Measurements from ENCODE around the gene PKIG. TPM values are rescaled to one million over a fixed set of nuclear protein-coding genes. Genes with fewer than 3 reads are reported as not detected.
A peak's percentile ranks its signal among the peaks of the same experiment; 100 is the strongest.

The PKIG gene
- total RNA-seq, 1 experiment from 2014 or later, result 76.2 TPM

DNA sequence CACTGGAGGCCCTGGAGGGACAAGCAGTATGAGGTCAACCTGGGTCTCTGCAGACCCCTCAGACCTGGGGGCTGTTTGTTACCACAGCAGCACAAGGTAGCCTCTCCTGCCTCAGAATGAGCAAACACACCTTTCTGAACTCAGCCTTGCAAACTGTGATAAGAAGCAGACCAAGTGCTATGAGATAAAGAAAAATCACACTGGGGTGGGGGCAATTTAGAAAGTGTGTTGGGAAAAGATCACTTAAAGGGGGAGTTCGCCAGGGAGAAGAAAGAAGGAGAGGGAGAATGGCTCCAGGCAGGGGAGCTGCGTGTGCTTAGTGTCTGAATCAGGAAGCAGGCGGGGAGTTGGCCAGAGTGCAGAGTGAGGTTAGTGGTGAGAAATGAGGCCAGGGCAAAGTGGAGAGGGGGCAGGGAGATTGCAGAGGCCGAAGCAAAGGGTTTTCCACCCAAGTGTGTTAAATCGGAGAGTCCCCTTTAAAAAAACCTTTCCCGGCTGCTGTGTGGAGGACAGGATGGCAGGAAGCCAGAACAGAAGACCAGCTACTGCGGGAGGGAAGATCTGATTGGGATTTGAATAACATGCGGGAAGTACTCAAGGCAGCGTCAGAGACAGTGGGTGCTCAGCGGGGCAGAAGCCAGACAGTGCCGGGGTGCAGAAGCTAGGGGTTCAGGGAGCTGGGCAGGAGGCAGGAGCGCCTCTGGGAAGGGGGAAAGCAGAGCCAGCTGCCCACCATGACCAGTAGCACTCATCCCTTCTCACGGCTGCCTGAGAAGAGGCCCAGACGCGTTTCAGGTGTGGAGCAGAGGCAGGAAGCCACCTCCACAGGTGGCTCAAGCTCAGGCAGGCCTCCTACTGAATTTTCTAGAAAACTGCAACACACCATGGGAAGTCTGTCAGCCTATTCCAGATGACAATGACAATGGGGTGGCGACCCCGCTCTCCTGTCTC, 60.1 kb downstream of the PKIG start:
- H3K36me3 ChIP-seq (replicated peaks; ENCODE audit: control insufficient read depth, insufficient read depth, low read length), result no peaks in the 10 kb centered on the region; the same call in 1 of the 2 replicates
- DNase-seq, result peak; percentile 75
- no peaks in the 10 kb centered on the region for H3K27me3 ChIP-seq (ENCODE audit: control insufficient read depth, insufficient read depth, low read length)
- no peak overlapping the region for H3K4me3 ChIP-seq (ENCODE audit: insufficient read depth, low read depth, low read length)

DNA sequence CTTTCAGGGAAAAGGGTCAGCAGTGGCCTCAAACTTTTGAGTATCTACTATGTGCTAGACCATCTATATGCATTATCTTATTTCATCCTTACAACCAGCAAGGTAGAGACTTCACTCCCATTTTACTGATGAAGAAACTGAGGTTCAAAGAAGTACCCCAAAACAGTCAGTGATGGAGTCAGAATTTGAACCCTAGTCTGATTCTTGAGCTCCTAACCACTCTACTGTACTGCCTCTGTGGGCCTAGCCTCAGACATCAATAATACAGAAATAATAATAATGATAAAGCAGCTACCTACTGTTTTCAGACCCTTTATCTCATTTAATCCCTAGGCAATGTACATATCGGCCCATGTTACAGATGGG, 60.8 kb downstream of the PKIG start:
- no peak for DNase-seq
- H3K36me3 ChIP-seq (replicated peaks; ENCODE audit: control insufficient read depth, insufficient read depth, low read length), result no peaks in the 10 kb centered on the region
- H3K4me3 ChIP-seq (ENCODE audit: insufficient read depth, low read depth, low read length), result no peak overlapping the region
- no peaks in the 10 kb centered on the region for H3K27me3 ChIP-seq (ENCODE audit: control insufficient read depth, insufficient read depth, low read length)

DNA sequence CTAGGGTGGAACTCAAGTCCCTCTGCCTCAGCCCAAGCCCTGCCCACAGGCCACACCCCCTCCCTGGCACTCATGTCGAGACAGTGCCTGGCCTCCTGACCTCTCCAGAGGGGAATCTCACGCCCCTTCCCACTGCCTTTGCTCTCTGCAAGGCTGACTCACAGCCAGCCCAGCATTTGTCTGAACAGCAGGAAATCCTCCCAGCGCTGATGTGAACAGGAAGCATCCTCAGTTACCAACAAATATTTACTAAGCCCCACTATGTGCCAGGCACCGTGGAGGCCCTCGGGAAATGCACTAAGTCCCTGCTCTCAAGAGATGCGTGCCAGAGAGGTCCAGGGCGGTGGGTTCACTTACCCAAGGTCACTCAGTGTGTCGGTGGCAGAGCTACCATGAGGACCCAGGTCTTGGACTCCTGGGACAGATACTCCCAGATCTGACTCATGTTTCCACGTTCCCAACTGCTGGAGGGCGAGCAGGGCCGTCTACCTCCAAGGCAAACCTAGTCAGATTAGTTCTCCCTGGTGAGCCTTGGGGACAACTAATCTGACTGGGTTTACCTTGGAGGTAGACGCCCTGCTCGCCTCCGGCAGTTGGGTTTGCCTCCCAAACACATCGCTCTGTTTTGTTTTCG, 61.3 kb downstream of the PKIG start:
- Histone ChIP-seq H3K27me3 (ENCODE audit: control insufficient read depth, insufficient read depth, low read length) (no peaks in the 10 kb centered on the region), H3K4me3 (ENCODE audit: insufficient read depth, low read depth, low read length) (no peak overlapping the region), H3K36me3 (replicated peaks; ENCODE audit: control insufficient read depth, insufficient read depth, low read length) (no peaks in the 10 kb centered on the region)
- DNase-seq, result peak; percentile 73

DNA sequence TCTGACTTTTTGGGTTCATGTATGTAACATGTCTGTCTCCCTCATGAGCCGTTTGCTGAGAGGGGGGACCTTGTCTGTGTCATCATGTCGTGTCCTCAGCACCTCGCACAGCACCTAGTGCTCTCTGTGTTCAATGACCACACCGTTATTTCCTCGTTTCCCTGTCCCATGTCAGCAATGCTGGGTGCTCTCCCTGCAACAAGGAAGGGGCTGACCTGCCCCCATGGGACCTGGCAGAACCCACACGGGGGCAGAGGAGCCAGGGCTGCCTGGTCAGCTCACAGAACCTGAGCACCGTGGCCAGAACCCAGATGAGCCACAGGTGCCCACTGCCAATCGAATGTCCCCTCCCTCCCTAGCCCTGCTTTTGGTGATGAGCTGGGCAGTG, 61.8 kb downstream of the PKIG start:
- no peak for DNase-seq
- Histone ChIP-seq H3K27me3 (ENCODE audit: control insufficient read depth, insufficient read depth, low read length) (no peaks in the 10 kb centered on the region), H3K4me3 (ENCODE audit: insufficient read depth, low read depth, low read length) (no peak overlapping the region), H3K36me3 (replicated peaks; ENCODE audit: control insufficient read depth, insufficient read depth, low read length) (no peaks in the 10 kb centered on the region)

DNA sequence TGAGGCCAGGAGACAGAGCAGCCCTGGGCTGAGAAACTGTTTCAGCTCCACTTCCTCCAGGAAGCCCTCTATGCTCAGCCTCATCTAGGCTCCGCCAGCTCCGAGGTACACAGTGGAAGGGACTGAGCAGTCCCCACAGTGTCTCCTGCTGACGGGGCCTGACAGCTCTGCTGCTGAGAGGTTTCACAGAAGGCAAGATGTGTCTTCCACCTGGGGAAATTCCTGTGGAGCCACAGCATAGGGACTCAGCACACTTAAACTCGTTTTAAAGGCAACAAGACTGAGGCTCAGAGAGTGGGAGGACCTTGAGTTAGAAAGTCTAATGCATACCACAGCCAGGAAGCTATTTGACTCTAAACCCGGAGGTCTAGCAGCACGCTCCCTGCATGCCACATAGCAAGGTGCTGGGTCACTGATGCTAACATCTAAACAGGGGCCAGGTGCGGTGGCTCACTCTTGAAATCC, 62.3 kb downstream of the PKIG start:
- H3K27me3 ChIP-seq (ENCODE audit: control insufficient read depth, insufficient read depth, low read length), result no peaks in the 10 kb centered on the region
- H3K4me3 ChIP-seq (ENCODE audit: insufficient read depth, low read depth, low read length), result no peak overlapping the region
- DNase-seq, result no peak
- H3K36me3 ChIP-seq (replicated peaks; ENCODE audit: control insufficient read depth, insufficient read depth, low read length), result no peaks in the 10 kb centered on the region

DNA sequence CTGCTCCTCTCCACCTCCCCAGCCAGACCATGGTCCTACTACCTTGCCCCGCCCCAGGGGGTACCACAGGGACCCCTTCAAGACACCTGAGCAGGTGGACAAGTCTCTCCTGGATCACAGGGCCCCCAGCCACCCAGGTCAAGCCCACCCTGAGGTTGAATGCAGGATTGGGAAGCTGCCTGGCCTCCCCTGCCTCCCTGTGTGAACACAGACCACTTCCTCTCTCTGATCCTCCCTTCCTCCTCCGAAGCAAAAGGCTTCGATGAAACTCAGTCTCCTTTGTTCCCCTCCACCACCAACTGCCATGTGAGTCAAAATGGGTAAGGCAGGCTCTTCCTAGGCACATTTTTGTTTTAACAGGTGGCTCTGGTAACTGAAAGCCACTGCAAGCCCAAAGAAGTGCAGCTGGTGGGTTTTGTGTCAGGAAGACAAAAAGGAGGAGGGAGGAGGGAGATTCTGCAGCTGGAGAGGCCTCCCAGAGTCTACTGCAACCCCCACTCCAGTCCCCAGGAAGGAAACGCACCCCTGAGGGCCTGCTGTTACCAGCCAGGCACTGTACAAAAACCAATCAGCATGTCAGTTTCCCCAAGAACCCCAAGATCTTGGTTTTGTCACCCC, 63.8 kb downstream of the PKIG start:
- Histone ChIP-seq H3K4me3 (ENCODE audit: insufficient read depth, low read depth, low read length) (no peak overlapping the region), H3K36me3 (replicated peaks; ENCODE audit: control insufficient read depth, insufficient read depth, low read length) (no peaks in the 10 kb centered on the region), H3K27me3 (ENCODE audit: control insufficient read depth, insufficient read depth, low read length) (peaks cover 5% of the 10 kb centered on the region)
- DNase-seq, result peak; percentile 57

DNA sequence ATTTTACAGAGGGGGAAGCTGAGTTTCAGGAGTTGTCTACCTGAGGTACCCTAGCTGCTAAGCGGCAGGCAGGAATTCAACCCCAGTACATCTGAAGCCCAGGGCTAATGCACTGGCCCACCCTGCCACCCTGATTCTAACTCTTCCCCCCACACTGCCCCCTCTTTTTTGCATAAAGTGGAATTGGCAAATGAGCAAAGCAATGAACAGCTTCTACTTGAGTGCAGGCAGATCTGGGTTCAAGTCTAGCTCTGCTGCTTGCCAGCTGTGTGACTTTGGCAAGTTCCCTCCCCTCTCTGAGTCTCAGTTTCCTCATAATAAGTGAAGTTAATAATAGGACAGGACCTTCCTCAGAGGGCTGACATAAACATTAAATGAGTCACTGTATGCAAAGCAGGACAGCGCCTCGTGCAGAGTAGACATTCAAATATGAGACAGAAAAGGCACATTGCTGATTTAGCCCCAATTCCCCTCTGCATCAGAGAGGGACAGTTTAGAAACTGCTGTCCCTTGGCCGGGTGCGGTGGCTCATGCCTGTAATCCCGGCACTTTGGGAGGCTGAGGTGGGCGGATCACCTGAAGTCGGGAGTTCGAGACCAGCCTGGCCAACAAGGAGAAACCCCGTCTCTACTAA, 64.4 kb downstream of the PKIG start:
- Histone ChIP-seq H3K36me3 (replicated peaks; ENCODE audit: control insufficient read depth, insufficient read depth, low read length) (no peaks in the 10 kb centered on the region), H3K4me3 (ENCODE audit: insufficient read depth, low read depth, low read length) (no peak overlapping the region), H3K27me3 (ENCODE audit: control insufficient read depth, insufficient read depth, low read length) (peaks cover 6% of the 10 kb centered on the region)
- no peak for DNase-seq

DNA sequence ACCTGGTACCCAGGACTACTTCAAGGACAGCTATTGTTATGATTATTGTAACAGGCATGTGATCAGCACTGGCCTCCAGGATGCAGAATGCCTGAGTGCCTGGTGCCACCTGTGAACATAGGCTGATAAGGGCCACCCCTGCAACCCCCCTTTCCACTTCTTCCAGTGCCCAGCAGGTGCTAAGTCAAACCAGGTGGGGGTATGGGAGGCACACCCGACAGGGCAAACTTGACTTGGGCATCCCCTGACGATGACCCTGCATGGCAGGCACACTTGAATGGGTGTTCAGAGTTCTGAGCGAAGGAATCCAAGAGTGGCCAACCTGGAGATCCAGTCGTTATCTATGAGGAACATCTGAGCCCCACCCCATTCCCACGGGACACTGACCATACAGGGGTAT, 65.7 kb downstream of the PKIG start:
- no peak for DNase-seq
- peaks cover 16% of the 10 kb centered on the region for H3K27me3 ChIP-seq (ENCODE audit: control insufficient read depth, insufficient read depth, low read length)
- H3K36me3 ChIP-seq (replicated peaks; ENCODE audit: control insufficient read depth, insufficient read depth, low read length), result no peaks in the 10 kb centered on the region
- H3K4me3 ChIP-seq (ENCODE audit: insufficient read depth, low read depth, low read length), result no peak overlapping the region

DNA sequence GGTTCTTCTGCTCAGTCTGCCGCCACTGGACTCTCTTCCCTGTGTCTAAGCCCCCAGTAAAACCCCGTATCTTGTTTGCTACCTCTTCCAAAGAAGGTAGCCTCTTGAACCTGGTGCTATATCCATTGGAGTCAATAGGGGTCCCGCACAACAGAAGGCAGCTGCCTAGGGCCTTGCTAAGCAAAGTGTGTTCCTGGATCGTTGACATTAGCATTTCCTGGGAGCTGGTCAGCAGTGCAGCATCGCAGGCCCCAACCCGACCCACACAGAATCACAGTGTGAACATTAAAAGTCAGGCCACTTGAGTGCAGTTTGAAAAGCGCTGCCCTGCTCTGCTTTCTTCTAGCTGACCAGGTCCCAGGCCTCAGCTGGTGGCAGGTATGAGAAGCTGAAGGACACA, 66.2 kb downstream of the PKIG start:
- Histone ChIP-seq H3K4me3 (ENCODE audit: insufficient read depth, low read depth, low read length) (no peak overlapping the region), H3K27me3 (ENCODE audit: control insufficient read depth, insufficient read depth, low read length) (peaks cover 21% of the 10 kb centered on the region), H3K36me3 (replicated peaks; ENCODE audit: control insufficient read depth, insufficient read depth, low read length) (no peaks in the 10 kb centered on the region)
- no peak for DNase-seq

DNA sequence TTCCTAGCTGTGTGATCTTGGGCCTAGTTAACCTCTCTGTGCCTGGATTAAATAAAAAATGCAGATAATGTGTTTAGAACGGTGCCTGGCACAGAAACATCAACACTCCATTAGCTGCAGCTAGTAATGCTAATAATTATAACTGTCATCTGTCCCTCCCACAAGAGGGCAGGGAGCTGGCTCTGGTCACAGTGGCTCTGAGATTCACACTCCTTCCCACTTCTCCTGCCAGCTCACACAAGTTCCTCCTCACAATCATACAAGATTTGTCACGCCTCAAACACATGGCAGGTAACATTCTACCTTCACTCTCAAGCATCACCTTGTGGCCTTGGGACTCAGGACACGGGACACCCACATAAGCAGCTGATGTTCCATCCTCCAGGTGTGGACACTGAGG, 66.7 kb downstream of the PKIG start:
- peaks cover 22% of the 10 kb centered on the region for H3K27me3 ChIP-seq (ENCODE audit: control insufficient read depth, insufficient read depth, low read length)
- DNase-seq, result no peak
- no peaks in the 10 kb centered on the region for H3K36me3 ChIP-seq (replicated peaks; ENCODE audit: control insufficient read depth, insufficient read depth, low read length)
- H3K4me3 ChIP-seq (ENCODE audit: insufficient read depth, low read depth, low read length), result no peak overlapping the region

DNA sequence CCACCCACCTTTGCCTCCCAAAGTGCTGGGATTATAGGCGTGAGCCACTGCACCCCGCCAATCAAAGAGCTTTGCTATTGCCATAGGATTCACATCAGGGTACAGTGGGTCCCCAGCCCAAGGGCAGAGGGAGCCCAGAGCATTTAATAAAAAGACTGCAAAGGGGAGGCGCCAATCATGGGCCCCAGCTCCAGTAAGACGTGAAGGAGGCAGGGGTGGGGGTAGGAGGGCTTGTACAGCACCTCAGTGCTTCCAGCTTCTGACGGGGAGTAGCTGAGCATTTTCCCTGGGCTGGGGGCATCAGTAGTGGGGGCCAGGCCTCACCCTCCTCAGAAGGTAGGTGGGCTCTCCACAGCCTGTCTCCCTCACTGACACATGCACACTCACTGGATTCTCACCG, 67.6 kb downstream of the PKIG start:
- H3K27me3 ChIP-seq (ENCODE audit: control insufficient read depth, insufficient read depth, low read length), result peaks cover 22% of the 10 kb centered on the region
- no peak overlapping the region for H3K4me3 ChIP-seq (ENCODE audit: insufficient read depth, low read depth, low read length)
- no peak for DNase-seq
- H3K36me3 ChIP-seq (replicated peaks; ENCODE audit: control insufficient read depth, insufficient read depth, low read length), result no peaks in the 10 kb centered on the region

DNA sequence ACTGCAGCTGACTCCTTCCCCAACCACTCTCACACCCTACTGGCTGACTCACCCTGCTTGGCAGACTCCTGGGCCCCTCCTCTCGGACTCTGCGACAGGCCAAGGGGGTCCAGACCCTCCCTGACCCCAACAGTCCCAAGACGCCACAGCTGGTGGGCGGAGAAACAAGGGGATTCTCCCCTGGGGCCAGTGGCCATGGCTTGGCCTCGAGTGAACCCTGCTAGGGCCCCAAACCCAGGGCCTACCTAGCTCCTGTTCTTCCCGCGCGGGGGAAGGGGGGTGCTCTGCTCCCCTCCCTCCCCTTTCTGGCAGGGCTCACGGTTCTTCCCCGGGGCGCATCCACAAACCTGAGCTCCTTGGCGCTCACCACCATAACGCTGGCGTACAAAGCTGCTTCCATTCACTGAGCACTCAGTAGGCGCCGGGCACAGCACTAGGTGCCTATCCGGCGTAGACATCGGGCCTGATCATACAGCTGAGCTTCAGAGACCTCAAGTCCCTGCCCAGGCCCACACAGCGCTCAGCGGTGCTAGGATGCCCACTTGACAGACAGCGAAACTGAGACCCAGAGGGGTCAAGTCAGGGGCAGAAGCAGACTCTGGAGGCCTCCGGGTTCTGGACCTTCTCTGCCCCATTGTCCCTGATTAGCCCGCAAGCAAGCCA, 68.5 kb downstream of the PKIG start:
- peak overlapping the region; percentile 70 for H3K4me3 ChIP-seq (ENCODE audit: insufficient read depth, low read depth, low read length)
- H3K36me3 ChIP-seq (replicated peaks; ENCODE audit: control insufficient read depth, insufficient read depth, low read length), result no peaks in the 10 kb centered on the region
- no peak for DNase-seq
- H3K27me3 ChIP-seq (ENCODE audit: control insufficient read depth, insufficient read depth, low read length), result peaks cover 22% of the 10 kb centered on the region

DNA sequence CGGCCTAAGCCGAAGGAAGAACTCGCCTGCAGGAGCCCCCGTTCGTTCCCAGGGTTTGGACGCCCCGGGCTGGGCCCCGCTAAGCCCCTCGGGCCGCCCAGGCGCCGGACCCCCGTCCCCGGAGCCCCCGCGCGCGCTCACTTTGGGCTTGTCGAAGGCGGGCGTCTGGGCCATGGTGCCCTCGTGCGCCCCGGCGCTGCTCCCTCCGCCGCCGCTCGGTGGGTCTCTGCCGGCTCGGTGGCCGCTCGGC, 69.0 kb downstream of the PKIG start:
- H3K27me3 ChIP-seq (ENCODE audit: control insufficient read depth, insufficient read depth, low read length), result peaks cover 22% of the 10 kb centered on the region
- peak overlapping the region; percentile 70 for H3K4me3 ChIP-seq (ENCODE audit: insufficient read depth, low read depth, low read length)
- H3K36me3 ChIP-seq (replicated peaks; ENCODE audit: control insufficient read depth, insufficient read depth, low read length), result no peaks in the 10 kb centered on the region
- DNase-seq, result no peak

DNA sequence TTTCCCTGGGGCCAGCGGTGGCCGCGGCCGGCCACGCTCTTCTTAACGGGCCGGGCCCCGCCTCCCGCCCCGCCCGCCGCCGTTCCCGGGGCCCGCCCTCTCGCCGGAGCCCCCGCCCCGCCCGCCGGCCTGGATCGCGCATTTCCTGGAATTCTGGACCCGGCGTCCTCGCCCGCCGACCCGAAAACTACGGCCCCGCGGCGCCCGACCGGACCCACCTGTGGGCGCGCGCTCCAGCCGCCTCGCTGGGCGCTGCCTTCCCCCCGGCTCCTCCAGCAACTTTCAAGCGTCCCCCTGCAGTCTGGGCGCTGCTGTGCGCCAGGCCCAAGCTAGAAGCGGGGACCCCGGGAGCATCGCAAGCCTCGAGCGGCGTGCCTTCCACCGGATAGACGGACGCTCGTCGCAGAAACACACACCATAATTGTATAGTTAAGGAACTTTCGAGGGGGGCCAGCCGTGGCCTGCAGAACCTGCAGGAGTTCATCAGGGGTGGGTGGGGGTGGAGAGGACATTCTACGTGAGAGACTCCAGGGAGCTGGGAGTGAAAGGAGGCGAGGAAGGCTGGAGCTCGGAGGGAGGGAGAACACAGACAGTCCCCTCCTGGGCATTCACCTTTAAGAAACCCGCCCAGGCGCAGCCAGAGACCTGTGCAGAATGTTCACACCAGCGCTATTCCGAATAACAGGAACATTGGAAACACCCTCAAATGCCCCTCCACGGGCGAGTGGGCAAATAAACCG, 69.5 kb downstream of the PKIG start, which contains the start of gene ADA:
ADA (minus strand) TSS at position 16 of the 740 bp plus-strand sequence. CDS start 92 bp downstream, outside the sequence.
- DNase-seq, result peak; percentile 94
- H3K4me3 ChIP-seq (ENCODE audit: insufficient read depth, low read depth, low read length), result peak within 1 kb of the TSS; percentile 70
- no peaks in the 10 kb centered on the region for H3K36me3 ChIP-seq (replicated peaks; ENCODE audit: control insufficient read depth, insufficient read depth, low read length)
- peaks cover 22% of the 10 kb centered on the region for H3K27me3 ChIP-seq (ENCODE audit: control insufficient read depth, insufficient read depth, low read length)
